Tibial nerve (tissue), 4 donors: Measurements from ENCODE around the gene ISL1. TPM values are rescaled to one million over a fixed set of nuclear protein-coding genes. Genes with fewer than 3 reads are reported as not detected.

ENCODE experiments used
- DNase-seq, 2 donors: peaks; one replicate each; pipeline ENCODE4 v3.0.0-alpha.2; 2019; ENCODE audit warnings: low spot score in 2 of 2
- H3K27ac ChIP-seq, 4 donors: fragments of 200-600 bp; sonication (generic) in 3 of 4; one replicate each; pipeline ENCODE4 v1.5.1; 2017 to 2019; ENCODE audit warnings: mild to moderate bottlenecking in 1 of 4
- H3K27me3 ChIP-seq, 2 donors: fragments of 200-600 bp; sonication (generic) in 1 of 2; one replicate each; pipeline versions ENCODE4 v1.5.1 to v1.6.0; 2017 to 2019
- H3K36me3 ChIP-seq, 3 donors: fragments of 200-600 bp; sonication (generic); one replicate each; pipeline ENCODE4 v1.5.1; 2018 to 2019
- H3K4me1 ChIP-seq, 4 donors: fragments of 200-600 bp; sonication (generic) in 3 of 4; one replicate each; pipeline ENCODE4 v1.5.1; 2017 to 2019
- H3K4me3 ChIP-seq, 4 donors: fragments of 200-600 bp; sonication (generic) in 3 of 4; one replicate each; pipeline ENCODE4 v1.5.1; 2017 to 2019; ENCODE audit warnings: mild to moderate bottlenecking in 1 of 4, moderate library complexity in 1 of 4
- H3K9me3 ChIP-seq, 4 donors: fragments of 200-600 bp; sonication (generic) in 3 of 4; one replicate each; pipeline ENCODE4 v1.5.1; 2017 to 2019
- EP300 ChIP-seq, 2 donors: sonication (generic); formaldehyde crosslinking; IDR thresholded peaks; one replicate each; pipeline ENCODE4 v1.6.1; 2017; ENCODE audit warnings: antibody characterized with exemption in 2 of 2, mild to moderate bottlenecking in 1 of 2
- POLR2A ChIP-seq, 2 donors: fragments of 450-650 bp; IDR thresholded peaks; one replicate each; pipeline ENCODE4 v1.6.1; 2017; ENCODE audit warnings: antibody characterized with exemption in 2 of 2, mild to moderate bottlenecking in 2 of 2, moderate library complexity in 2 of 2
- WGBS, 2 donors: methylation state at CpG; one replicate each; pipeline ENCODE4 v1.1.5; 2018; 5-methylcytosine and 5-hydroxymethylcytosine counted together
- total RNA-seq, 4 donors: library from RNA; depleted of rRNA; stranded (reverse); fragments of >200 nt; gene quantifications; one replicate each; pipeline ENCODE4 v1.1.0, GENCODE V29; 2016
- TF ChIP-seq, protein P1 (sequence below), 5 experiments: fragments of 200-600 bp in 3 of 5; fragments of 450-650 bp in 2 of 5; sonication (generic) in 3 of 5; IDR thresholded peaks; one replicate each; pipeline ENCODE4 v1.5.1; 2016 to 2019; ENCODE audit warnings: antibody characterized with exemption in 5 of 5, mild to moderate bottlenecking in 3 of 5, moderate library complexity in 2 of 5

ISL1 gene
- total RNA-seq, 4 donors from 2014 or later: not detected

DNA sequence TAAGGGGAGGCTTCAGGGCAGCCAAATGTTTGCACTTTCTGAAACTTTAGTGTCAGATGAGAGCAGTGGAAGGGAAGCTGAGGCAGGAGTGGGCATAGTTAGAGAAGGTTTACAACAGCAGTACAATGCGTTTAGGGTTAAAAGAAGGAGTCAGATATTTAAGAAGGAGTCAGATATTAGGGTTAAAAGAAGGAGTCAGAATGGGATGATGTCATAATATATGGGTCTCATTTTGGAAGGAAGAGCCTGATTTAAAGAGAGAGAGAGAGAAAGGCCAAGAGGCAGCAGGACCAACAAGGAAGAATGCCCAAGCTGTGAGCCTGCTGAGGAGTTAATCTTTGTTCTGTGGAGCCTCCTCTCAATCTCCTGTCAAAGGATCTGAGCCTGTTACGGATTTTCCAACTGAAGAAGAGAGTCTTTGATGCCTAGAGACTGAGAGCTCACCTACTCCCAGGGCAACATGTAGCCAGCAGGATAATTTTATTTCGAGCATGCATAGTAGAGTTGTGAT is 9.5 kb downstream of the ISL1 start:
- H3K36me3 ChIP-seq: no peaks in the 10 kb centered on the region
- H3K27ac ChIP-seq: no peak overlapping the region
- no peak for DNase-seq
- no peak for TF ChIP-seq POLR2A (IDR thresholded peaks at IDR 0.05)
- TF ChIP-seq, protein P1, sequence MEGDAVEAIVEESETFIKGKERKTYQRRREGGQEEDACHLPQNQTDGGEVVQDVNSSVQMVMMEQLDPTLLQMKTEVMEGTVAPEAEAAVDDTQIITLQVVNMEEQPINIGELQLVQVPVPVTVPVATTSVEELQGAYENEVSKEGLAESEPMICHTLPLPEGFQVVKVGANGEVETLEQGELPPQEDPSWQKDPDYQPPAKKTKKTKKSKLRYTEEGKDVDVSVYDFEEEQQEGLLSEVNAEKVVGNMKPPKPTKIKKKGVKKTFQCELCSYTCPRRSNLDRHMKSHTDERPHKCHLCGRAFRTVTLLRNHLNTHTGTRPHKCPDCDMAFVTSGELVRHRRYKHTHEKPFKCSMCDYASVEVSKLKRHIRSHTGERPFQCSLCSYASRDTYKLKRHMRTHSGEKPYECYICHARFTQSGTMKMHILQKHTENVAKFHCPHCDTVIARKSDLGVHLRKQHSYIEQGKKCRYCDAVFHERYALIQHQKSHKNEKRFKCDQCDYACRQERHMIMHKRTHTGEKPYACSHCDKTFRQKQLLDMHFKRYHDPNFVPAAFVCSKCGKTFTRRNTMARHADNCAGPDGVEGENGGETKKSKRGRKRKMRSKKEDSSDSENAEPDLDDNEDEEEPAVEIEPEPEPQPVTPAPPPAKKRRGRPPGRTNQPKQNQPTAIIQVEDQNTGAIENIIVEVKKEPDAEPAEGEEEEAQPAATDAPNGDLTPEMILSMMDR (IDR thresholded peaks at IDR 0.05): no peak
- TF ChIP-seq EP300 (IDR thresholded peaks at IDR 0.05): no peak
- H3K4me3 ChIP-seq: no peak overlapping the region
- no peaks in the 10 kb centered on the region for H3K9me3 ChIP-seq
- whole genome bisulfite sequencing, 2 donors: 24 to 32% methylated on average over 3 of the region's 3 CpGs
- H3K4me1 ChIP-seq: peaks cover 0 to 24% (median 6%) of the 10 kb centered on the region in 4 donors
- H3K27me3 ChIP-seq: peaks cover 0 to 94% of the 10 kb centered on the region in 2 donors

GRCh38 chr5:51394609-51395008 is 11.4 kb downstream of the ISL1 start:
- TF ChIP-seq EP300 (IDR thresholded peaks at IDR 0.05) (no peak), POLR2A (IDR thresholded peaks at IDR 0.05) (no peak)
- H3K4me1 ChIP-seq: peaks cover 0 to 17% (median 6%) of the 10 kb centered on the region in 4 donors

GRCh38 chr5:51395245-51395644 is 12.0 kb downstream of the ISL1 start:
- no peak for DNase-seq
- Histone ChIP-seq H3K36me3 (no peaks in the 10 kb centered on the region), H3K9me3 (no peaks in the 10 kb centered on the region), H3K27ac (no peak overlapping the region), H3K27me3 (peaks cover 0 to 95% of the 10 kb centered on the region in 2 donors), H3K4me3 (no peak overlapping the region), H3K4me1 (peaks cover 0 to 11% (median 3%) of the 10 kb centered on the region in 4 donors)
- TF ChIP-seq POLR2A (IDR thresholded peaks at IDR 0.05) (no peak), EP300 (IDR thresholded peaks at IDR 0.05) (no peak)
- TF ChIP-seq, protein P1 (IDR thresholded peaks at IDR 0.05): no peak
- 25 to 46% methylated on average over 6 of the region's 6 CpGs for WGBS, 2 donors

More at GRCh38 chr5:51394609-51395008, 11.4 kb downstream of the ISL1 start:
- Histone ChIP-seq H3K27ac (no peak overlapping the region), H3K36me3 (no peaks in the 10 kb centered on the region), H3K9me3 (no peaks in the 10 kb centered on the region), H3K4me3 (no peak overlapping the region), H3K27me3 (peaks cover 0 to 95% of the 10 kb centered on the region in 2 donors)
- WGBS, 2 donors: 34 to 37% methylated on average over 2 of the region's 2 CpGs
- DNase-seq: no peak

DNA sequence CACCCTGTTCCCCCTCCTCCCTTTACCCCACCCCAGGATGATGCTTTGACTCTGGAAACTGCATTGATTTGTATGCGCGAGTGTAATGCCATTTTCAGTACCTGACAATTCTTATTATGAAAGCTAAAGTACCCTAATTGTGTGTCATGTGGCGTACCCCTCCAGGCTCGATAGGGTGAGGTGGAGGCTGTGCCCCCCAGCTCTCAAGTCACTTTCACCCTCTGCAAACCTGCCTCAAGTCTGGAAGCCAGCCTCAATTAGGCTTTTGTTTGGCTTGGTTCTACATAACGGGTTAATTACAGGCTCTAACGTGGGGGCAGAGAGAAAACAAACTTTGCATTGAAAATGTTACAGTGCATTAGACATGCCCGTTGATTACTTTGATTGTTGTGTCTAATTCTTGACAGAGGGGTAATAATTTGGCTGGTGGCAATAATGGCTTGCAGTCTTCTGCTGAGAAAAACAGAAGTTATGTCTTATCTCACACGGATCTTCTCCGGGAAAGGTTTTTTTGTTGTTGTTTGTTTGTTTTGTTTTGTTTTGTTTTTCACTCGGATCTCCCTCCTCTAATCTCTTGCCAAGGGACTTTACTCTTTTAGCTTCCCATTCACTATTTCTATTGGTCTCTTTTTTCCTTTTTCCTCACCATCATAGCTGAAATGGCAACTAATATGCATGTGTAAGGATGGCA is 12.6 kb downstream of the ISL1 start:
- no peak for DNase-seq
- H3K27me3 ChIP-seq: peaks cover 0 to 91% of the 10 kb centered on the region in 2 donors
- H3K4me3 ChIP-seq: no peak overlapping the region
- peaks cover 0 to 11% (median 2%) of the 10 kb centered on the region in 4 donors for H3K4me1 ChIP-seq
- TF ChIP-seq, protein P1 (IDR thresholded peaks at IDR 0.05): no peak
- TF ChIP-seq EP300 (IDR thresholded peaks at IDR 0.05) (no peak), POLR2A (IDR thresholded peaks at IDR 0.05) (no peak)
- H3K27ac ChIP-seq: no peak overlapping the region
- WGBS, 2 donors: 21 to 22% methylated on average over 10 of the region's 10 CpGs
- no peaks in the 10 kb centered on the region for H3K9me3 ChIP-seq
- no peaks in the 10 kb centered on the region for H3K36me3 ChIP-seq

- no peak overlapping the region for H3K27ac ChIP-seq
- H3K4me1 ChIP-seq: peaks cover 0 to 11% (median 2%) of the 10 kb centered on the region in 4 donors
- H3K4me3 ChIP-seq: no peak overlapping the region
- no peaks in the 10 kb centered on the region for H3K9me3 ChIP-seq
- peaks cover 0 to 83% of the 10 kb centered on the region in 2 donors for H3K27me3 ChIP-seq
- DNase-seq: no peak
- H3K36me3 ChIP-seq: no peaks in the 10 kb centered on the region
- WGBS, 2 donors: 23 to 29% methylated on average over 4 of the region's 4 CpGs
- TF ChIP-seq POLR2A (IDR thresholded peaks at IDR 0.05): no peak
- TF ChIP-seq, protein P1 (IDR thresholded peaks at IDR 0.05): no peak
- TF ChIP-seq EP300 (IDR thresholded peaks at IDR 0.05): no peak
Measured at GRCh38 chr5:51396797-51397196, 13.5 kb downstream of the ISL1 start.
